Thyroid gland (tissue), 4 donors: ENCODE results near the gene DPP6. TPM values are rescaled to one million over a fixed set of nuclear protein-coding genes. Genes with fewer than 3 reads are reported as not detected.

Source experiments
- DNase-seq, 2 donors: peaks; one replicate each; pipeline ENCODE4 v3.0.0-alpha.2; 2019
- H3K27ac ChIP-seq, 3 donors: fragments of 200-600 bp; sonication (generic); 1 replicate in 2 of 3; 2 replicates in 1 of 3; pipeline ENCODE4 v1.5.1; 2016 to 2019; ENCODE audit warnings: mild to moderate bottlenecking in 1 of 3, moderate library complexity in 1 of 3
- H3K27me3 ChIP-seq: fragments of 200-600 bp; sonication (generic); one replicate; pipeline ENCODE4 v1.5.1; 2019
- H3K36me3 ChIP-seq, 2 donors: fragments of 200-600 bp; sonication (generic); one replicate each; pipeline ENCODE4 v1.5.1; 2016 to 2019
- H3K4me1 ChIP-seq, 2 donors: fragments of 200-600 bp; sonication (generic); one replicate each; pipeline ENCODE4 v1.5.1; 2017 to 2019
- H3K4me3 ChIP-seq, 3 donors: fragments of 200-600 bp; sonication (generic); replicated peaks in 1 of 3; 1 replicate in 2 of 3; 2 replicates in 1 of 3; pipeline ENCODE4 v1.5.1; 2016; ENCODE audit warnings: mild to moderate bottlenecking in 1 of 3
- H3K9me3 ChIP-seq: fragments of 200-600 bp; sonication (generic); one replicate; pipeline ENCODE4 v1.5.1; 2017
- POLR2A ChIP-seq, 2 donors: fragments of 450-650 bp; IDR thresholded peaks; one replicate each; pipeline ENCODE4 v1.6.1; 2017; ENCODE audit warnings: antibody characterized with exemption in 2 of 2, mild to moderate bottlenecking in 2 of 2, moderate library complexity in 1 of 2
- WGBS, 2 donors: methylation state at CpG; one replicate each; pipeline ENCODE4 v1.1.5; 2017; 5-methylcytosine and 5-hydroxymethylcytosine counted together
- intact Hi-C: fragments of 100-400 bp; cut with DNase I; formaldehyde crosslinking; loops from one replicate; pipeline ENCODE4 v1.15.1; 2023
- total RNA-seq, 4 donors: library from RNA; depleted of rRNA; stranded (reverse); fragments of >200 nt; gene quantifications; one replicate each; pipeline ENCODE4 v1.2.3, GENCODE V29; 2016
- TF ChIP-seq, protein P1 (sequence below), 6 experiments: fragments of 200-600 bp in 3 of 6; fragments of 450-650 bp in 3 of 6; sonication (generic) in 3 of 6; IDR thresholded peaks; one replicate each; pipeline ENCODE4 v1.5.1; 2016 to 2019; ENCODE audit warnings: antibody characterized with exemption in 6 of 6, mild to moderate bottlenecking in 2 of 6, inconsistent platforms in 1 of 6, moderate library complexity in 1 of 6

The DPP6 gene
- total RNA-seq, 4 donors from 2014 or later: 50.7 to 97.7 (median 68.9) TPM

DNA sequence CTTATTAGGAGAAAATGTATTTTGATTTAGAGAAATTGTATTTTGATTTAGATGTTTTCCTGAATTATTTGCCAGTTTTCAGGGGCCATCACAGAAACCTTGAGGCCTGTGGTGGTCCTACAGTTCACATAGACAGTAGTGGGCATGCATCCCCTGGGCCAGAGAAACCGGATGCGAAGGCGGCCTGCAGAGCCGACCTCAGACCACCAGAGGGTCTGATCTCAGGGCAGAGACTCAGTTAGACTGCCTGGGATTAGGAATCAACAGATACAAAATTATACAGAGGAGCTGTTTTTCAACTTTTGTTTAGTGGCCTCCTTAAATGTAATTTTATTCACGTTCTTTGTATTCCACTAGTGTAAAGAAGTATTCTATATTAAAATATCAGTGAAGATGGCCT lies 792.3 kb downstream of the DPP6 start:
- no peaks in the 10 kb centered on the region for H3K27me3 ChIP-seq
- WGBS, 2 donors: 78 to 93% methylated on average over 5 of the region's 5 CpGs
- intact Hi-C loops: no loop called here
- DNase-seq: no peak
- no peaks in the 10 kb centered on the region for H3K36me3 ChIP-seq
- peaks cover 0 to 9% of the 10 kb centered on the region in 2 donors for H3K4me1 ChIP-seq
- no peak overlapping the region for H3K27ac ChIP-seq
- no peak overlapping the region for H3K4me3 ChIP-seq
- no peak for TF ChIP-seq POLR2A (IDR thresholded peaks at IDR 0.05)
- TF ChIP-seq, protein P1, sequence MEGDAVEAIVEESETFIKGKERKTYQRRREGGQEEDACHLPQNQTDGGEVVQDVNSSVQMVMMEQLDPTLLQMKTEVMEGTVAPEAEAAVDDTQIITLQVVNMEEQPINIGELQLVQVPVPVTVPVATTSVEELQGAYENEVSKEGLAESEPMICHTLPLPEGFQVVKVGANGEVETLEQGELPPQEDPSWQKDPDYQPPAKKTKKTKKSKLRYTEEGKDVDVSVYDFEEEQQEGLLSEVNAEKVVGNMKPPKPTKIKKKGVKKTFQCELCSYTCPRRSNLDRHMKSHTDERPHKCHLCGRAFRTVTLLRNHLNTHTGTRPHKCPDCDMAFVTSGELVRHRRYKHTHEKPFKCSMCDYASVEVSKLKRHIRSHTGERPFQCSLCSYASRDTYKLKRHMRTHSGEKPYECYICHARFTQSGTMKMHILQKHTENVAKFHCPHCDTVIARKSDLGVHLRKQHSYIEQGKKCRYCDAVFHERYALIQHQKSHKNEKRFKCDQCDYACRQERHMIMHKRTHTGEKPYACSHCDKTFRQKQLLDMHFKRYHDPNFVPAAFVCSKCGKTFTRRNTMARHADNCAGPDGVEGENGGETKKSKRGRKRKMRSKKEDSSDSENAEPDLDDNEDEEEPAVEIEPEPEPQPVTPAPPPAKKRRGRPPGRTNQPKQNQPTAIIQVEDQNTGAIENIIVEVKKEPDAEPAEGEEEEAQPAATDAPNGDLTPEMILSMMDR (IDR thresholded peaks at IDR 0.05): no peak
- H3K9me3 ChIP-seq: no peaks in the 10 kb centered on the region

DNA sequence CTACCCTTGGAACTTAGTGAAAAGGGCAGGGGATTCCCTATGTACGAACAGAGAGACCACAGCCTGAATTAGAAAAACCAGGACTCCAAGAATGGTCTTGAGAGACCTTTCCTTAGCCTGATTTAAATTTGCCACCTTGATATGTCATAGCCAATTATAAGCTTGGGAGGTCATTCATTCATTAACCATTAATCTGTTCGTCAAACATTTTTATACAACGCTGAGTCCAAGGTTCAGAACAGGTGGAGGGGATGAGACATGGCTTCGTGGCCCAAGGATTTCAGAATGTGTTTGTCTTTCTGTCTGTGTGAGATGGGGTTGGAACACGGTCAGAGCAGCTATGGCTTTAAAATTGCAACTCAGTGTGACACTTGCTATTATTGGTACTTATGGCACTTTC lies 792.8 kb downstream of the DPP6 start:
- no peaks in the 10 kb centered on the region for H3K27me3 ChIP-seq
- no peaks in the 10 kb centered on the region for H3K36me3 ChIP-seq
- H3K4me1 ChIP-seq: peaks cover 0 to 9% of the 10 kb centered on the region in 2 donors
- H3K4me3 ChIP-seq: no peak overlapping the region
- no peak overlapping the region for H3K27ac ChIP-seq
- intact Hi-C loops: no loop called here
- no peak for DNase-seq
- H3K9me3 ChIP-seq: no peaks in the 10 kb centered on the region
- TF ChIP-seq POLR2A (IDR thresholded peaks at IDR 0.05): no peak
- TF ChIP-seq, protein P1 (IDR thresholded peaks at IDR 0.05): no peak
- WGBS, 2 donors: 90 to 92% methylated on average over 5 of the region's 5 CpGs

DNA sequence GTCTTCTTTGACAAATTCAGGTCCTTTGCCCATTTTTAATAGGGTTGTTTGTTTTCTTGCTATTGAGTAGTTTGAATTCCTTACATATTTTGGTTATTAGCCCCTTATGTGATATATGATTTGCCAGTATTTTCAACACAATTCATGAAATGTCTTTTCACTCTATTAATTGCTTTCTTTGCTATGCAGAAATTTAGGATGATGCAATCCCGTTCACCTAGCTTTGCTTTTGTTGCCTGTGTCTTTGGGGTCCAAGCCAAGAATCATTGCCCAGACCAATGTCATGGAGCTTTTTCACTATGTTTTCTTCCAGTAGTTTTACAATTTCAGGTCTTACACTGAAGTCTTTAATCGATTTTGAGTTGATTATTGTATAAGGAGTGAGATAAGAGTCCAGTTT lies 796.3 kb downstream of the DPP6 start:
- Histone ChIP-seq H3K9me3 (no peaks in the 10 kb centered on the region), H3K4me3 (no peak overlapping the region), H3K27me3 (no peaks in the 10 kb centered on the region), H3K36me3 (no peaks in the 10 kb centered on the region), H3K27ac (no peak overlapping the region), H3K4me1 (no peaks in the 10 kb centered on the region)
- TF ChIP-seq, protein P1 (IDR thresholded peaks at IDR 0.05): no peak
- TF ChIP-seq POLR2A (IDR thresholded peaks at IDR 0.05): no peak
- intact Hi-C loops: no loop called here
- DNase-seq: no peak
- 69 to 71% methylated on average over 2 of the region's 2 CpGs for WGBS, 2 donors

DNA sequence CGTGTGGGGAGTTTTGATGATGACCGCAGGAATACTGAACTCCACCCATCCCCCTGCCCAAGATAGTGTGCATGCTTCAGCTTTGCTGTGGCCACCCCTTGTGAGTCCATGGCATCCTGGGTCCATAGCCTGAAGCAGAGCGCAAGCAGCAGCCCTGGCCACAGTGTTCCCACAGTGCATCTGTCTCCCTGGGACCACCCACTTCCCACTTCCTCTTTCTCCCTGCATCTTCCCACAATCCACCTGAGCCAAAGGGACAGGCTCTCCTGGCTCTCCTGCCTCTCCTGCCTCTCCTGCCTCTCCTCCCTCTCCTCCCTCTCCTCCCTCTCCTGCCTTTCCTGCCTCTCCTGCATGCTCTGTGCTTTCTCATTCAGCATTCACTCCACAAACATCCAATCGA lies 800.0 kb downstream of the DPP6 start:
- WGBS, 2 donors: 59 to 81% methylated on average over 4 of the region's 4 CpGs
- TF ChIP-seq, protein P1 (IDR thresholded peaks at IDR 0.05): no peak
- DNase-seq: no peak
- no peaks in the 10 kb centered on the region for H3K4me1 ChIP-seq
- no peak overlapping the region for H3K4me3 ChIP-seq
- no peak overlapping the region for H3K27ac ChIP-seq
- intact Hi-C loops: no loop called here
- no peaks in the 10 kb centered on the region for H3K9me3 ChIP-seq
- H3K36me3 ChIP-seq: no peaks in the 10 kb centered on the region
- H3K27me3 ChIP-seq: no peaks in the 10 kb centered on the region

DNA sequence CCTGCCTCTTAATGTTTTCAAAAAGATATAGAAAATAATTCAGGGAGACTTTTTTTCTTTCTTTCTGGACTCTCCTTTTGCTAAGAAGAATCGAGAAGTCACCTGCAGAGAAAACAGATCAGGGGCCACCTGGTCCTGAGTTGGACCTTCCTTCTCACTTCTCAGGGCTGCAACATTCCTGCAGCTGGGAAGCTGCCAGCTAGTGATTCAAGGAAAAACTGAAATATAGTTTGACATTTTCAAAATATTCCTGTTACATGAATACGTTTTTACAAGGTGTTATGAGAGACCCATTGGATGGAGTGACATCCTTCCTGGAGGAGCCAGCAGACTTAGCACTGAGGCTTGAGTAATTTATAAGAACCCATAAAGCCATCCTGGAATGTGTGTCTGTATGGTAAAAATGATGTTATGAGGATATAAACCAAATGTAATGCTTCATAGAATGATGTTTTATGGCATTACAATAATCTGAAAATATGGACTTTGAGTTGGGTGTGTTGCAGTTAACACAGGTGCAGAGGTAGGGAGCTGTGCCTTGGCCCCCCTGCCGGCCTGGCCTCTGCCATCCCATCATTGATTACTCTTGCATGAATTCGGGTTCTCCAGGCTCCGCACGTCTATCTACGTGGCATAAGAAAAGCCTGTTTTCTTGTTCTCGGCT lies 801.0 kb downstream of the DPP6 start:
- intact Hi-C loops: no loop called here
- 91 to 92% methylated on average over 8 of the region's 8 CpGs for WGBS, 2 donors
- no peak overlapping the region for H3K4me3 ChIP-seq
- no peak overlapping the region for H3K27ac ChIP-seq
- no peaks in the 10 kb centered on the region for H3K27me3 ChIP-seq
- TF ChIP-seq POLR2A (IDR thresholded peaks at IDR 0.05): no peak
- TF ChIP-seq, protein P1 (IDR thresholded peaks at IDR 0.05): no peak
- H3K36me3 ChIP-seq: no peaks in the 10 kb centered on the region
- H3K9me3 ChIP-seq: no peaks in the 10 kb centered on the region
- no peak for DNase-seq
- H3K4me1 ChIP-seq: no peaks in the 10 kb centered on the region
